ENCODE results near the gene FAIM2. TPM values are rescaled to one million over a fixed set of nuclear protein-coding genes. Genes with fewer than 3 reads are reported as not detected.

Gene FAIM2
- total and polyA plus RNA-seq, 2 experiments from 2014 or later: 5.0 to 14.0 TPM

- no peak for DNase-seq (ENCODE audit: low spot score)
- no peak overlapping the region for H3K4me2 ChIP-seq
Observed at GRCh38 chr12:49948866-49949845, 45.5 kb upstream of the FAIM2 start.

GRCh38 chr12:49947593-49948226 lies 44.0 kb upstream of the FAIM2 start:
- no peak overlapping the region for H3K27ac ChIP-seq
- WGBS (ENCODE audit: low lambda C conversion rate, missing lambda C conversion rate): 82% methylated on average over 7 of the region's 7 CpGs
- no peaks in the 10 kb centered on the region for H3K9me3 ChIP-seq (ENCODE audit: low read depth)
- TF ChIP-seq EZH2 (IDR thresholded peaks at IDR 0.05; ENCODE audit: borderline replicate concordance) (no peak), CTCF (IDR thresholded peaks at IDR 0.05; ENCODE audit: poor library complexity) (no peak), EZH2phosphoT487 (IDR thresholded peaks at IDR 0.05; ENCODE audit: low read depth, severe bottlenecking, unreplicated experiment) (no peak)
- no peak for DNase-seq (ENCODE audit: low spot score)
- H4K20me1 ChIP-seq (ENCODE audit: insufficient read depth, poor library complexity, severe bottlenecking): no peaks in the 10 kb centered on the region
- no peaks in the 10 kb centered on the region for H3K9me2 ChIP-seq (replicated peaks; ENCODE audit: insufficient read depth)
- H3K4me1 ChIP-seq (ENCODE audit: insufficient read depth): no peaks in the 10 kb centered on the region
- H2AFZ ChIP-seq: no peak overlapping the region
- H3K79me2 ChIP-seq: no peaks in the 10 kb centered on the region
- no peaks in the 10 kb centered on the region for H3K36me3 ChIP-seq (replicated peaks; ENCODE audit: insufficient read depth, low read depth)
- H3K4me2 ChIP-seq: no peak overlapping the region
- no peaks in the 10 kb centered on the region for H3K27me3 ChIP-seq
- H3K4me3 ChIP-seq: no peak overlapping the region

More at GRCh38 chr12:49948866-49949845, 45.5 kb upstream of the FAIM2 start:
- H3K4me1 ChIP-seq (ENCODE audit: insufficient read depth): no peaks in the 10 kb centered on the region
- no peaks in the 10 kb centered on the region for H3K9me3 ChIP-seq (ENCODE audit: low read depth)
- no peaks in the 10 kb centered on the region for H3K36me3 ChIP-seq (replicated peaks; ENCODE audit: insufficient read depth, low read depth)
- no peaks in the 10 kb centered on the region for H3K9me2 ChIP-seq (replicated peaks; ENCODE audit: insufficient read depth)
- no peak overlapping the region for H3K27ac ChIP-seq
- H2AFZ ChIP-seq: no peak overlapping the region
- no peak overlapping the region for H3K4me3 ChIP-seq
- TF ChIP-seq EZH2phosphoT487 (IDR thresholded peaks at IDR 0.05; ENCODE audit: low read depth, severe bottlenecking, unreplicated experiment) (no peak), CTCF (IDR thresholded peaks at IDR 0.05; ENCODE audit: poor library complexity) (no peak), EZH2 (IDR thresholded peaks at IDR 0.05; ENCODE audit: borderline replicate concordance) (no peak)
- WGBS (ENCODE audit: low lambda C conversion rate, missing lambda C conversion rate): 82% methylated on average over 13 of the region's 13 CpGs
- no peaks in the 10 kb centered on the region for H3K27me3 ChIP-seq
- H3K79me2 ChIP-seq: no peaks in the 10 kb centered on the region
- no peaks in the 10 kb centered on the region for H4K20me1 ChIP-seq (ENCODE audit: insufficient read depth, poor library complexity, severe bottlenecking)

GRCh38 chr12:49946497-49946896 lies 42.8 kb upstream of the FAIM2 start:
- Histone ChIP-seq H3K4me1 (ENCODE audit: insufficient read depth) (no peaks in the 10 kb centered on the region), H3K79me2 (no peaks in the 10 kb centered on the region), H3K27me3 (no peaks in the 10 kb centered on the region), H3K9me2 (replicated peaks; ENCODE audit: insufficient read depth) (no peaks in the 10 kb centered on the region), H3K4me3 (no peak overlapping the region), H3K9me3 (ENCODE audit: low read depth) (no peaks in the 10 kb centered on the region), H4K20me1 (ENCODE audit: insufficient read depth, poor library complexity, severe bottlenecking) (no peaks in the 10 kb centered on the region), H3K4me2 (peak overlapping the region; percentile 68), H2AFZ (no peak overlapping the region), H3K27ac (peak overlapping the region; percentile 73), H3K36me3 (replicated peaks; ENCODE audit: insufficient read depth, low read depth) (no peaks in the 10 kb centered on the region)
- no peak for TF ChIP-seq CTCF (IDR thresholded peaks at IDR 0.05; ENCODE audit: poor library complexity)
- TF ChIP-seq EZH2 (IDR thresholded peaks at IDR 0.05; ENCODE audit: borderline replicate concordance): no peak
- TF ChIP-seq EZH2phosphoT487 (IDR thresholded peaks at IDR 0.05; ENCODE audit: low read depth, severe bottlenecking, unreplicated experiment): no peak
- 59% methylated on average over 3 of the region's 3 CpGs for WGBS (ENCODE audit: low lambda C conversion rate, missing lambda C conversion rate)
- DNase-seq (ENCODE audit: low spot score): no peak

Data from hepatocyte (in vitro differentiated cells).